Stimulated activated CD8-positive, alpha-beta memory T cell treated with anti-CD3 and anti-CD28 coated beads, Interleukin-15, amount 100 ng/mL, for 4 hours (primary cell): ENCODE results near the gene CHMP4A.
"Not testable (repeated sequence)": the region's sequence is repeated elsewhere in the genome, so short reads cannot be mapped to it uniquely, and the experiment has no call there.

Source experiments
- DNase-seq, 2 donors: peaks; one replicate each; pipeline ENCODE4 v3.0.0-alpha.2; 2020; ENCODE audit warnings: low read depth in 2 of 2

CHMP4A gene

GRCh38 chr14:24247422-24247821 lies 34.1 kb upstream of the CHMP4A start:
- no peak for DNase-seq

- no peak for DNase-seq
Measured at GRCh38 chr14:24246765-24247212, 33.5 kb upstream of the CHMP4A start.

GRCh38 chr14:24245350-24245749 lies 32.1 kb upstream of the CHMP4A start:
- not testable (repeated sequence) for DNase-seq

- DNase-seq, result no peak
Measured at GRCh38 chr14:24243336-24243836, 30.1 kb upstream of the CHMP4A start.

- peak; percentile 84 to 86 for DNase-seq
Measured at GRCh38 chr14:24241829-24242443, 28.6 kb upstream of the CHMP4A start.

GRCh38 chr14:24240110-24240918 lies 27.0 kb upstream of the CHMP4A start:
- DNase-seq, result no peak

- DNase-seq, result no peak
Measured at GRCh38 chr14:24238527-24239037, 25.3 kb upstream of the CHMP4A start.

GRCh38 chr14:24238123-24238522 lies 24.8 kb upstream of the CHMP4A start:
- DNase-seq, result no peak

GRCh38 chr14:24237463-24237955 lies 24.2 kb upstream of the CHMP4A start:
- no peak for DNase-seq

GRCh38 chr14:24236689-24237462 lies 23.6 kb upstream of the CHMP4A start:
- no peak for DNase-seq

GRCh38 chr14:24235804-24236688 lies 22.8 kb upstream of the CHMP4A start:
- DNase-seq, result no peak

GRCh38 chr14:24234095-24235005 lies 21.1 kb upstream of the CHMP4A start:
- no peak for DNase-seq

- DNase-seq, result no peak
Measured at GRCh38 chr14:24233538-24233866, 20.2 kb upstream of the CHMP4A start.

- no peak for DNase-seq
Measured at GRCh38 chr14:24232645-24233537, 19.6 kb upstream of the CHMP4A start, which contains the start of gene GMPR2. TSS of gene GMPR2 (plus strand) at chr14:24232929. CDS start at chr14:24233254, 325 bp downstream.

GRCh38 chr14:24232121-24232644 lies 18.9 kb upstream of the CHMP4A start, which contains the start of gene NEDD8:
TSS of gene NEDD8 (minus strand) at chr14:24232367. CDS start at chr14:24232267, 100 bp downstream.
- peak; percentile 70 to 84 for DNase-seq

- DNase-seq, result no peak
Measured at GRCh38 chr14:24231263-24232120, 18.2 kb upstream of the CHMP4A start.

GRCh38 chr14:24228902-24229301 lies 15.6 kb upstream of the CHMP4A start:
- DNase-seq, result no peak
